GM19455 (cell line): ENCODE data around the gene GABBR2.
"Not testable (repeated sequence)": the region's sequence is repeated elsewhere in the genome, so short reads cannot be mapped to it uniquely, and the experiment has no call there.

ENCODE experiments used
- ATAC-seq: cut with Tn5 transposase; IDR thresholded peaks from one replicate; pipeline ENCODE4 v1.9.1; 2021; ENCODE audit not compliant: unreplicated experiment

GABBR2 gene

DNA sequence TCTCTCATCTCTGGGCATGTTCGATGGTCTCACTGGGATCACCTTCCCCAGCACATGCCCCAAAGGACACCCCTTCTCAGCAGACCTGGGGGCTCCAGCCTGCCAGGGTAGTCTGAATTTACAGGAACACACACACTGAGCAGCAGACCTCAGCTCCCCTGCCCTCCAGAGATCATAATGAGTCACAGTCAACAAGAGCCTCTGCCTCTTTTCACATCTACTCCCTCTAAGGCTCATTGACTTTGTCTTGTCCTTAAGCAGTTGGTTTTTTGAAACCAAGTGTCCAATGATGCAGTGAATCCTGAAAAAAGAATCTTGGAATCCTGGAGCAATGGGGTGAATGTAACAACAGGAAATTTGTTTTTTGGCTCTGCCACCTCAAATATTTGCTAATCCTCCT, 20.8 kb downstream of the GABBR2 start:
- ATAC-seq, result no peak

DNA sequence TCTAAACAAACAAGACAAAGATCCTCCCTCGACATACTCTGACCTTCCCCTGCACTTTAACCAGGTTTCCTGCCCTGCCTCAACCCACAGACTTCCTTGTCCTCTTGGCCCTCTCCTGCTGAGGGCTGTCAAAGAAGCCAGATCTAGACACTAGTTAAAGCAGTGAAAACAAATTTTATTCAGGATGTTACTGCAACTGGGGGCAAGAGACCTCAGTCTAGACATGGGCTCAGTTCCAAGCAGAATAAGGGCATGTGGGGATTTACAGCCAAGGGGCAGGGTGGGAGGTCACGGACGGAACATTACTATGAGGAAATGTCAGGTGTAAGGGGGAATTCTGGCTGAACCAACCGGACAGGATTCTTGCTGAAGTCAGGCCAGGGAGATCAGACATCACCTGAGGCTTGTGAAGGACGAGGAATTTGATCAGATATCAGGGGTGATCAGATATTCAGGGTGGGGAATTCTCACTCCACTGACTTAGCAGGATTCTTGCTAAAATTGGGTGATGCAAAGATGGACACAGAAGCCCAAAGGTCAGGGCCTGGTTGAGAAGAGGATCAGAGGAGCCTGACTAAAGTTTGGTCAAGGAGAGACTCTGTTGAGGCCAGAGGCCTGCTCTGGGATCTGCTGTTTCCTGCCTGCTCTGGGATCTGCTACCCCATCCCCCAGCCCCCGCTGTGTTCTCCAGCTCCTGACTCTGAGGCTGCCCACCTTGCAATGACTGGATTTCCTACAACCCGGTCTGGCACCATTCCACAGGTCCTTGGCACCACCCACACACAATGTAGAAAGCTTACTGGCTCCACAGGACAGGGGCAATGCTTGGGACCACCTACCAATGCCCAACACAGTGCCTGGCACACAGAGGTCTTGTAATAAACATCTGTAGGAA, 21.5 kb downstream of the GABBR2 start:
- no peak for ATAC-seq

DNA sequence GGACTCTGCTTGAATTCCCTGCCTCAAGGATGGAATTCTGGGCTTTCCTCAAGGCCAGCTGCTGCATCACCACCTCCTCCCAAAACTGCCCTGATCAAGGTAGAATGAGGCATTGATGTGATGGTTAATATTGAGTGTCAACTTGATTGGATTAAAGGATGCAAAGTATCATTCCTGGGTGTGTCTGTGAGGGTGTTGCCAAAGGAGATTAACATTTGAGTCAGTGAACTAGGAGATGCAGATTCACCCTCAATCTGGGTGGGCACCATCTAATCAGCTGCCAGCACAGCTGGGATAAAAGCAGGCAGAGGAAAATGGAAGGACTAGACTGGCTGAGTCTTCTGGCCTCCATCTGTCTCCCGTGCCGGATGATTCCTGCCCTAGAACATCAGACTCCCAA, 23.9 kb downstream of the GABBR2 start:
- not testable (repeated sequence) for ATAC-seq

DNA sequence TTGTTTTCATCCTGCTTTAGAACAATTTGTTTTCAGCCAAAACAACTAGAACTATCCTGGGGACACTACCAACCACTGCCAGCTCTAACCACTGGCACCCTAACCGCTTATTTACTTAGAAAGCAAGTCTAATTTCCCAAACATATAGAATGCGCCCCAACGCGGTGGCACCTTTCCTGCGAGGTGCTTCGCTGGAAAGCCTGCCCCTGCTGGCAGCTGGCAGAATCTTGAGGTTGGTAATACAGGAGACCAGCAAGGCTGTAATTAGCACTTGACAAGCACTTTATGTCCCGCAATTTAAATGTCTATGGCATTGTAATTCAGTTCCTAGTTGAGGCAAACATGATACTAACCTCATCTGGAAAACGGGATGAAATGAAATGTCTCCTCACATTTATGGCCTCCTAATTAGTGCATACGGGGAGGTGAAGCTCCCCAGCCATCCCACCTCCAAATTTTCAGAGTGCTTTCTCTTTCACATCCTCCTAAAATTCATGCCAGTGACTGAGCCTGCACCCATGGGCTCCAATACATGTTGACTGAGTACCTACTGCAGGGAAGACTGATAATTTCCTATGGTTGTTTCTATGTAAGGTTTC, 30.4 kb downstream of the GABBR2 start:
- ATAC-seq, result no peak

DNA sequence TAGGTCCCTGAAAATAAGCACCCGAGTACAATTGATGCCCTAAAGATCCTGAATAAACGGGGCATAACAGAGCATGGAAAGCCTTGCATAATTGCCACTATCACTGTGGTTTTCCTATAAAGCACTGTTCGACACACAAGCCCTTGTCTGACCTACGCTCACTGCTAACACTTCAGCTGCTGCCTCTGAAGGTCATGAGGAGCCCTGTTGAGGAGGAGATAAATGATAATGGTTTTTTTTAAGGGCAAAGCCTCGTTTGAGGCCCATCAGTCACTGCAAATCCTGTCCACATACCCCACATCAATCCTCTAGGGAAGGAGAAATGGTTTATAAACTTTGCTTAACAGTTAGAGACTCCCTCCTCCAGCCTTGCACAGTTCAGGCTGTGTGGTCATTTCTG, 35.1 kb downstream of the GABBR2 start:
- ATAC-seq, result no peak

GRCh38 chr9:98667005-98667640, 41.6 kb downstream of the GABBR2 start:
- ATAC-seq, result no peak

- ATAC-seq, result no peak
Measured at GRCh38 chr9:98665501-98665900, 43.2 kb downstream of the GABBR2 start.

- no peak for ATAC-seq
Measured at GRCh38 chr9:98660541-98660940, 48.2 kb downstream of the GABBR2 start.

GRCh38 chr9:98658951-98659351, 49.8 kb downstream of the GABBR2 start:
- no peak for ATAC-seq

GRCh38 chr9:98657897-98658296, 50.8 kb downstream of the GABBR2 start:
- no peak for ATAC-seq

DNA sequence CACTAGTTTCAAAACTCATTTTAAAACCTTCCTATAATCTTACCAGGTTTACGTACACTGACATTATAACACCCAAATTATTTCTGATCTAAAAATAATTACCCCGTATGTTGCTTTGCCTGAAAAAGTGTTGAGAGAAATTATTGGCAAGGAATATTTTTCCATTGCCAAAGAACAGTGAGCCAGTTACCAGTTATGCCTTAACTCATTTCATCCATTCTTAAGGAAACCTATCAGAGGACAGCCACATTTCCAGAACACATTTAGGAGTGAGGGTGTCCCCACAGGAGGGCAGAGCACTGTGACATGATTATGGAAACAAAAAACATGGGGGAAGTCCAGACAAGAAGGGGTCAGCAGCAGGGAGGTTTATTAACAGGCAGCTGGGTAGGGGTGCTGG, 52.2 kb downstream of the GABBR2 start:
- ATAC-seq, result no peak

GRCh38 chr9:98655428-98655827, 53.3 kb downstream of the GABBR2 start:
- ATAC-seq, result not testable (repeated sequence)

GRCh38 chr9:98654247-98654646, 54.5 kb downstream of the GABBR2 start:
- no peak for ATAC-seq

GRCh38 chr9:98652741-98653140, 56.0 kb downstream of the GABBR2 start:
- no peak for ATAC-seq

DNA sequence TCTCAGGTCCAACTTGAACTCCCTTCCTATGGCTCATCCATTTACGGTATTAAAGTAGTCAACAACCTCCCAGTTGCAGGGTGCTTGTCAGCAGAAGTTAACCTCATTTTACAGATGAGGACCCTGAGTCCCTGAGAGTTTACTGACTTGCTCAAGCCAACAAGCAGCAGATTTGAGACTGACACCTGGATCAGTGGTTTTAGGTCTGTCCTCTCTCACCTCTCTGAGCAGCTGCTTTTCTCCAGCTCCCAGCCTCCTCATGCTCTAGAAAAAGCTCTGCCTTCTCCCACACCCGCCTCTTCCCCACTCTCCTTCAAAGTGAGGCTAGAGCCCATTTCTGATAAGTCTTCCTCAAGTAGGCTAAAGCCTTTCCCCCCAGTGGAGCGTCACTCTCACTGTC, 56.4 kb downstream of the GABBR2 start:
- no peak for ATAC-seq

GRCh38 chr9:98647236-98647635, 61.5 kb downstream of the GABBR2 start:
- ATAC-seq, result no peak

- no peak for ATAC-seq
Measured at GRCh38 chr9:98644011-98644410, 64.7 kb downstream of the GABBR2 start.

- ATAC-seq, result no peak
Measured at GRCh38 chr9:98642661-98643312, 65.9 kb downstream of the GABBR2 start.

GRCh38 chr9:98641695-98642094, 67.0 kb downstream of the GABBR2 start:
- no peak for ATAC-seq

DNA sequence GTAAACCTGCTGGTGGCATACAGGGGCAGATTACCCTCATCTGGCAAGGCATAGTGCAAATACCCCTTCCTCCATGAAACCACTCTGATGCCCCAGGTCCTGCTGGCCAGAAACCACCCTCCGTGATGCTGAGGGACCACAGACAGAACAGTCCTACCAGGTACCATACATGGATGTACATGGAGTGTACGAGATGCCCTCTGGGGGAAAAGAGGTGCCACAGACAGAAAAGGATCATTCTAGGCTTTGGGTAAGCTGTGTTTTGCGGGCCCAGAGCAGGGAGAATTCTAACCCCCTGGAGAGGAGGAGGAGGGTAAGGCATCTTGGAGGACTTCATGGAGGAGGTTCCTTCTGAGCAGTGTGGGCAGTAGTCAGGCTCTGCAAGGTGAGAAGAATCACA, 68.3 kb downstream of the GABBR2 start:
- ATAC-seq, result no peak

GRCh38 chr9:98639133-98639532, 69.6 kb downstream of the GABBR2 start:
- ATAC-seq, result no peak

- ATAC-seq, result no peak
Measured at GRCh38 chr9:98637381-98637780, 71.4 kb downstream of the GABBR2 start.
